Neural cell (in vitro differentiated cells): Measurements from ENCODE around the gene FERD3L. TPM values are rescaled to one million over a fixed set of nuclear protein-coding genes. Genes with fewer than 3 reads are reported as not detected.

Experiments
- H2AFZ ChIP-seq: fragments of 200-600, 300-800 bp; sonication (generic), shearing (Covaris generic); 2 replicates; pipeline ENCODE4 v1.6.0; 2014; ENCODE audit warnings: low read depth, mild to moderate bottlenecking, antibody characterized with exemption, low read length, moderate library complexity
- H3F3A ChIP-seq: fragments of 200-600 bp; shearing (Covaris generic); 2 replicates; pipeline ENCODE4 v1.6.1; 2016; ENCODE audit warnings: mild to moderate bottlenecking, moderate library complexity, mixed read lengths, antibody characterized with exemption, low read length; ENCODE audit not compliant: insufficient read depth, poor library complexity, severe bottlenecking
- H3K27ac ChIP-seq: fragments of 200-600, 300-800 bp; sonication (generic), shearing (Covaris generic); 2 replicates; pipeline ENCODE4 v1.5.1; 2014; ENCODE audit warnings: mild to moderate bottlenecking, low read length, moderate library complexity
- H3K27me3 ChIP-seq: fragments of 300-800, 200-600 bp; sonication (generic), shearing (Covaris generic); 2 replicates; pipeline ENCODE4 v1.6.0; 2014; ENCODE audit warnings: mild to moderate bottlenecking, low read depth, low read length, moderate library complexity; ENCODE audit not compliant: insufficient read depth
- H3K36me3 ChIP-seq: fragments of 300-800, 200-600 bp; sonication (generic), shearing (Covaris generic); 2 replicates; pipeline ENCODE4 v1.5.1; 2014; ENCODE audit warnings: mild to moderate bottlenecking, antibody characterized with exemption, low read length, moderate library complexity; ENCODE audit not compliant: insufficient read depth
- H3K4me2 ChIP-seq: fragments of 300-800, 200-600 bp; sonication (generic), shearing (Covaris generic); 2 replicates; pipeline ENCODE4 v1.6.0; 2014; ENCODE audit warnings: mild to moderate bottlenecking, low read length
- H3K4me3 ChIP-seq: fragments of 300-800, 200-600 bp; sonication (generic), shearing (Covaris generic); 2 replicates; pipeline ENCODE4 v1.5.1; 2014; ENCODE audit warnings: mild to moderate bottlenecking, low read length, moderate library complexity
- H3K79me2 ChIP-seq: fragments of 200-600 bp; shearing (Covaris generic); replicated peaks from 2 replicates; pipeline ENCODE4 v1.6.0; 2014; ENCODE audit warnings: mild to moderate bottlenecking, low read length, moderate library complexity; ENCODE audit not compliant: insufficient read depth
- H3K9ac ChIP-seq: fragments of 300-800, 200-600 bp; sonication (generic), shearing (Covaris generic); 2 replicates; pipeline ENCODE4 v1.6.1; 2016; ENCODE audit warnings: mild to moderate bottlenecking, low read length, mixed read lengths
- H3K9me2 ChIP-seq: fragments of 200-600 bp; shearing (Covaris generic); 2 replicates; pipeline ENCODE4 v1.6.1; 2016; ENCODE audit warnings: mild to moderate bottlenecking, low read length, mixed read lengths; ENCODE audit not compliant: insufficient read depth
- H3K9me3 ChIP-seq: fragments of 200-600, 300-800 bp; sonication (generic), shearing (Covaris generic); 2 replicates; pipeline ENCODE4 v1.6.1; 2016; ENCODE audit warnings: mild to moderate bottlenecking, mixed run types, low read length, moderate library complexity, mixed read lengths
- H4K20me1 ChIP-seq: fragments of 200-600 bp; shearing (Covaris generic); 2 replicates; pipeline ENCODE4 v1.6.1; 2016; ENCODE audit warnings: mild to moderate bottlenecking, mixed run types; ENCODE audit not compliant: insufficient read depth
- EP300 ChIP-seq: fragments of 450-650 bp; conservative IDR thresholded peaks from 2 replicates; pipeline ENCODE4 v1.6.1; 2014; ENCODE audit warnings: antibody characterized with exemption, mild to moderate bottlenecking, moderate library complexity; ENCODE audit not compliant: poor library complexity, severe bottlenecking
- EZH2 ChIP-seq: fragments of 200-600, 300-800 bp; shearing (Covaris generic), sonication (generic); IDR thresholded peaks from 2 replicates; pipeline ENCODE4 v1.6.1; 2014; ENCODE audit warnings: antibody characterized with exemption, low read length, borderline replicate concordance, mild to moderate bottlenecking; ENCODE audit not compliant: insufficient read depth, poor library complexity, severe bottlenecking
- MXI1 ChIP-seq: fragments of 450-650 bp; conservative IDR thresholded peaks from 2 replicates; pipeline ENCODE4 v1.6.1; 2014; ENCODE audit warnings: antibody characterized with exemption, mild to moderate bottlenecking; ENCODE audit not compliant: poor library complexity, severe bottlenecking
- POLR2AphosphoS5 ChIP-seq: IDR thresholded peaks from 2 replicates; pipeline ENCODE4 v1.6.1; 2012
- RAD21 ChIP-seq: fragments of 450-650 bp; conservative IDR thresholded peaks from 2 replicates; pipeline ENCODE4 v1.6.1; 2014; ENCODE audit warnings: antibody characterized with exemption, mild to moderate bottlenecking, moderate library complexity
- SMC3 ChIP-seq: fragments of 450-650 bp; conservative IDR thresholded peaks from 2 replicates; pipeline ENCODE4 v1.6.1; 2014; ENCODE audit warnings: antibody characterized with exemption, mild to moderate bottlenecking, moderate library complexity; ENCODE audit not compliant: poor library complexity
- TAF1 ChIP-seq: IDR thresholded peaks from 2 replicates; pipeline ENCODE4 v1.6.1; 2012; ENCODE audit warnings: low read depth
- polyA plus RNA-seq: library from polyadenylated mRNA; depleted of rRNA; stranded (reverse); fragments of >200 nt; gene quantifications from 2 replicates; pipeline ENCODE4 v1.2.3, GENCODE V29; 2014
- TF ChIP-seq, protein P1 (sequence below): IDR thresholded peaks from 2 replicates; pipeline ENCODE4 v1.6.1; 2012; ENCODE audit warnings: borderline replicate concordance
- TF ChIP-seq, protein P2 (sequence below): fragments of 450-650 bp; IDR thresholded peaks from 2 replicates; pipeline ENCODE4 v1.5.1; 2014; ENCODE audit warnings: antibody characterized with exemption, mild to moderate bottlenecking, moderate library complexity; ENCODE audit not compliant: poor library complexity, severe bottlenecking

The FERD3L gene
- polyA plus RNA-seq, 1 donor from 2014 or later: not detected

DNA sequence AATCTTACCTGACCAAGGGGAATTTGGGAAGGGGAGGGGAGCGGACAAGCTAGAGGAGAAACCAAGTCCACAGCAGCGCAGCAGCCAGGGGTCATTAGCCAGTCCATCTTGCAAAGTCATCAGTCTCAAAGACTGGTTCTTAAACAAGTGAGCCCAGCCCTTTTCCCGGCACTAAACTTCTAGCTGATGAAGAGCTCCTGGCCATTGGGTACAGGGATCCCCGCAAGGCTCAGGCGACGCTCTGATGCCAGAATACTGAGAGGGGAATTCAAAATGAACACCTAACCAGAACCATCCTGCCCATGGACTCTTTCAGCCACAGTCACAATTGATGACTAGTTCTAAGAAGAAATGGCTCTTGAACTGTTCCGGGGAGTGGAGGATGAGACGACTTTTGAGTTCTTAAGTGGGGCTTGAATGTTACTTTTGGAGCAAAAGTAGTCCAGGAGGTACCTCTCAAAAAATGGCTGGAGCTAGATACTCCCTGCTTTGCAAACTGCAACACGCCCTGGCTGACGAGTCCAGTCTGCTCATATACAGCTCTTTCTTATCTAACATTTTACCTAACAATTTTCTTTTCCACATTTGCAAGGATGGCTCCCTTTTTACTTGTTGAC, 25.2 kb downstream of the FERD3L start:
- Histone ChIP-seq H3K9ac (no peak overlapping the region), H3F3A (no peaks in the 10 kb centered on the region), H3K4me3 (no peak overlapping the region), H3K36me3 (no peaks in the 10 kb centered on the region), H3K79me2 (no peaks in the 10 kb centered on the region), H3K27ac (no peak overlapping the region), H3K4me2 (no peak overlapping the region), H2AFZ (no peak overlapping the region), H3K27me3 (peaks cover 71% of the 10 kb centered on the region), H3K9me2 (no peaks in the 10 kb centered on the region), H3K9me3 (no peaks in the 10 kb centered on the region), H4K20me1 (no peaks in the 10 kb centered on the region)
- TF ChIP-seq POLR2AphosphoS5 (no peak), RAD21 (no peak), EZH2 (no peak), MXI1 (no peak)
- TF ChIP-seq, protein P1, sequence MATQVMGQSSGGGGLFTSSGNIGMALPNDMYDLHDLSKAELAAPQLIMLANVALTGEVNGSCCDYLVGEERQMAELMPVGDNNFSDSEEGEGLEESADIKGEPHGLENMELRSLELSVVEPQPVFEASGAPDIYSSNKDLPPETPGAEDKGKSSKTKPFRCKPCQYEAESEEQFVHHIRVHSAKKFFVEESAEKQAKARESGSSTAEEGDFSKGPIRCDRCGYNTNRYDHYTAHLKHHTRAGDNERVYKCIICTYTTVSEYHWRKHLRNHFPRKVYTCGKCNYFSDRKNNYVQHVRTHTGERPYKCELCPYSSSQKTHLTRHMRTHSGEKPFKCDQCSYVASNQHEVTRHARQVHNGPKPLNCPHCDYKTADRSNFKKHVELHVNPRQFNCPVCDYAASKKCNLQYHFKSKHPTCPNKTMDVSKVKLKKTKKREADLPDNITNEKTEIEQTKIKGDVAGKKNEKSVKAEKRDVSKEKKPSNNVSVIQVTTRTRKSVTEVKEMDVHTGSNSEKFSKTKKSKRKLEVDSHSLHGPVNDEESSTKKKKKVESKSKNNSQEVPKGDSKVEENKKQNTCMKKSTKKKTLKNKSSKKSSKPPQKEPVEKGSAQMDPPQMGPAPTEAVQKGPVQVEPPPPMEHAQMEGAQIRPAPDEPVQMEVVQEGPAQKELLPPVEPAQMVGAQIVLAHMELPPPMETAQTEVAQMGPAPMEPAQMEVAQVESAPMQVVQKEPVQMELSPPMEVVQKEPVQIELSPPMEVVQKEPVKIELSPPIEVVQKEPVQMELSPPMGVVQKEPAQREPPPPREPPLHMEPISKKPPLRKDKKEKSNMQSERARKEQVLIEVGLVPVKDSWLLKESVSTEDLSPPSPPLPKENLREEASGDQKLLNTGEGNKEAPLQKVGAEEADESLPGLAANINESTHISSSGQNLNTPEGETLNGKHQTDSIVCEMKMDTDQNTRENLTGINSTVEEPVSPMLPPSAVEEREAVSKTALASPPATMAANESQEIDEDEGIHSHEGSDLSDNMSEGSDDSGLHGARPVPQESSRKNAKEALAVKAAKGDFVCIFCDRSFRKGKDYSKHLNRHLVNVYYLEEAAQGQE: no peak

DNA sequence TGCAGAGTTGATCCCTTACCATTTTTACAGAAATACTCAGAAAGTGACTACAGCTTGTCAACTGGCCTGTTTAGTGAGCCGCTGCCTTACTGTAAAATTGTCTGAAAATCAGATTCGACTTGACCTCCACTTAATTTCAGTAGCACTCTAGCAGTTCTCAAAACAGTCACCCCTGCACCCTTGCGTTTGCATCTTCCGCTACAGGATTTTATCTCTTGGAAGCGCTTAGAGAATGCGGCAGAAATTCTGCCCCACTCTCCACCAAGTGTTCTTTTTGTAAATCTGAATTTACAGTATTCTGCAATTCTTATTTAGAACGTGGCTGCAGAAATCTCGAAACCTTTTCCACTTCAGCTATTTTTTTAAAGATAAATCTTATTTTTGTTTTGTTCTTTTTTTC, 25.8 kb downstream of the FERD3L start:
- H4K20me1 ChIP-seq: no peaks in the 10 kb centered on the region
- H3K4me3 ChIP-seq: no peak overlapping the region
- no peaks in the 10 kb centered on the region for H3K9me2 ChIP-seq
- no peak overlapping the region for H2AFZ ChIP-seq
- TF ChIP-seq TAF1 (no peak), MXI1 (no peak), SMC3 (no peak), EZH2 (no peak), EP300 (no peak), POLR2AphosphoS5 (no peak), RAD21 (no peak)
- TF ChIP-seq, protein P1: no peak
- TF ChIP-seq, protein P2, sequence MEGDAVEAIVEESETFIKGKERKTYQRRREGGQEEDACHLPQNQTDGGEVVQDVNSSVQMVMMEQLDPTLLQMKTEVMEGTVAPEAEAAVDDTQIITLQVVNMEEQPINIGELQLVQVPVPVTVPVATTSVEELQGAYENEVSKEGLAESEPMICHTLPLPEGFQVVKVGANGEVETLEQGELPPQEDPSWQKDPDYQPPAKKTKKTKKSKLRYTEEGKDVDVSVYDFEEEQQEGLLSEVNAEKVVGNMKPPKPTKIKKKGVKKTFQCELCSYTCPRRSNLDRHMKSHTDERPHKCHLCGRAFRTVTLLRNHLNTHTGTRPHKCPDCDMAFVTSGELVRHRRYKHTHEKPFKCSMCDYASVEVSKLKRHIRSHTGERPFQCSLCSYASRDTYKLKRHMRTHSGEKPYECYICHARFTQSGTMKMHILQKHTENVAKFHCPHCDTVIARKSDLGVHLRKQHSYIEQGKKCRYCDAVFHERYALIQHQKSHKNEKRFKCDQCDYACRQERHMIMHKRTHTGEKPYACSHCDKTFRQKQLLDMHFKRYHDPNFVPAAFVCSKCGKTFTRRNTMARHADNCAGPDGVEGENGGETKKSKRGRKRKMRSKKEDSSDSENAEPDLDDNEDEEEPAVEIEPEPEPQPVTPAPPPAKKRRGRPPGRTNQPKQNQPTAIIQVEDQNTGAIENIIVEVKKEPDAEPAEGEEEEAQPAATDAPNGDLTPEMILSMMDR: no peak
- H3K9me3 ChIP-seq: no peaks in the 10 kb centered on the region
- H3K4me2 ChIP-seq: no peak overlapping the region
- H3K27ac ChIP-seq: no peak overlapping the region
- H3K9ac ChIP-seq: no peak overlapping the region
- H3K27me3 ChIP-seq: peaks cover 77% of the 10 kb centered on the region
- H3K36me3 ChIP-seq: no peaks in the 10 kb centered on the region
- H3K79me2 ChIP-seq: no peaks in the 10 kb centered on the region
- H3F3A ChIP-seq: no peaks in the 10 kb centered on the region
